Astrocyte of the cerebellum (primary cell): Measurements from ENCODE around the gene CCDC183.
"Not testable (repeated sequence)": the region's sequence is repeated elsewhere in the genome, so short reads cannot be mapped to it uniquely, and the experiment has no call there.

Experiments
- DNase-seq: peaks from one replicate; pipeline ENCODE4 v3.0.0-alpha.2; 2011; ENCODE audit warnings: low read depth
- H3K4me3 ChIP-seq: 2 replicates; pipeline ENCODE4 v1.5.1; 2011; ENCODE audit warnings: mild to moderate bottlenecking, low read depth, low read length, moderate library complexity
- CTCF ChIP-seq: IDR thresholded peaks from 2 replicates; pipeline ENCODE4 v1.5.1; 2012; ENCODE audit warnings: low read length, low read depth, moderate library complexity, mild to moderate bottlenecking; ENCODE audit errors: missing control alignments
- in situ Hi-C: cut with HindIII; loops from 2 replicates; pipeline ENCODE4 v1.10.0; 2017; ENCODE audit warnings: low sequenced_read_pairs

Gene CCDC183

GRCh38 chr9:136802321-136802720, 6.2 kb downstream of the CCDC183 start:
- TF ChIP-seq CTCF: no peak
- in situ Hi-C loops: no loop called here

GRCh38 chr9:136803009-136803550, 6.9 kb downstream of the CCDC183 start:
- H3K4me3 ChIP-seq, in situ Hi-C loops, DNase-seq: not testable (repeated sequence)

More at GRCh38 chr9:136802321-136802720, 6.2 kb downstream of the CCDC183 start:
- no peak overlapping the region for H3K4me3 ChIP-seq
- DNase-seq: no peak

- in situ Hi-C loops: no loop called here
- no peak for DNase-seq
- no peak overlapping the region for H3K4me3 ChIP-seq
- TF ChIP-seq CTCF: no peak
Measured at GRCh38 chr9:136803551-136804508, 7.7 kb downstream of the CCDC183 start.

- no peak overlapping the region for H3K4me3 ChIP-seq
- in situ Hi-C loops: no loop called here
- TF ChIP-seq CTCF: no peak
Measured at GRCh38 chr9:136804509-136805206, 8.5 kb downstream of the CCDC183 start.

GRCh38 chr9:136805207-136805740, 9.1 kb downstream of the CCDC183 start:
- no peak overlapping the region for H3K4me3 ChIP-seq
- TF ChIP-seq CTCF: no peak
- DNase-seq: no peak
- in situ Hi-C loops: no loop called here

More at GRCh38 chr9:136804509-136805206, 8.5 kb downstream of the CCDC183 start:
- no peak for DNase-seq

- in situ Hi-C loops: no loop called here
- H3K4me3 ChIP-seq: no peak overlapping the region
- TF ChIP-seq CTCF: no peak
- no peak for DNase-seq
Measured at GRCh38 chr9:136806067-136806466, 9.9 kb downstream of the CCDC183 start.
